GM19351 (cell line): ENCODE measurements around the gene CACNA1H.

Source experiments
- ATAC-seq: cut with Tn5 transposase; IDR thresholded peaks from one replicate; pipeline ENCODE4 v1.9.1; 2021; ENCODE audit warnings: mild to moderate bottlenecking, moderate library complexity; ENCODE audit not compliant: unreplicated experiment

The CACNA1H gene

DNA sequence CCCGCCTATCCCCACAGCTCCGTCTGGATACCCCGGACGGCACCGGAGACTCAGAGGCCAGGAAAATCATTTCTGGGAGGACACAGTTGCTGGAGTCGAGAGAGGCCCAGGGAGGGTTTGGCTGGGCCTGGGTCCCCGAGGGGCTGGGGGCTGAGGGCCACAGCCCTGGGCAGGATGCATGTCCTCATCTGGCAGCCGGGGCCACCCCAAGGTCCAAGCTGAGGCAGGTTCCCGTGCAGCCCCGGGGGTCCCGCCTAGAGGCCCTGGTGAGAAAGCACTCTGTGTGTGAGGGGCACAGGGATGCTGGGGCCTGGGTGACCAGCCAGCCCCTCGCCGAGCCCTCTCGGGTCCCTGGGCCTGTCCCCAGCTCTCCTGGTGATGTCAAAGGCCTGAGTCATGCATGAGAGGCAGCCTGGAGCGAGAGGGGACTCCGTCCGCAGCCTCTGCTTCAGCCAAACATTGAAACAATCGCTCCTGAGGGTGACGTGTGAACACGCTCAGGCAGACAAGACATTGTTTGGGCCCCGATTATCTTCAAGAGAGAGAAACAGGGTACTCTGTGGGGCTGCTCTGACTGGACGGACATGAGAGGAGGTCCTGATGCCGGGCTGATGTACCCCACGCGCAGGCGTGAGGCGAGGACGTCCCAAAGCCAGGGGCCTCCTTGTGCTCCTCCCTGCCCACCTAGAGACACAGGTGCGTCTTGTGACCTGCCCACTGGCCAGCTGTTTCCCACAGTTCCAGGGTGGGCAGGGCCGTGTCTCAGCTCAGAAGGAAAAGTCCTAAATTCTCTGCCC, 31.1 kb upstream of the CACNA1H start:
- ATAC-seq, result no peak

DNA sequence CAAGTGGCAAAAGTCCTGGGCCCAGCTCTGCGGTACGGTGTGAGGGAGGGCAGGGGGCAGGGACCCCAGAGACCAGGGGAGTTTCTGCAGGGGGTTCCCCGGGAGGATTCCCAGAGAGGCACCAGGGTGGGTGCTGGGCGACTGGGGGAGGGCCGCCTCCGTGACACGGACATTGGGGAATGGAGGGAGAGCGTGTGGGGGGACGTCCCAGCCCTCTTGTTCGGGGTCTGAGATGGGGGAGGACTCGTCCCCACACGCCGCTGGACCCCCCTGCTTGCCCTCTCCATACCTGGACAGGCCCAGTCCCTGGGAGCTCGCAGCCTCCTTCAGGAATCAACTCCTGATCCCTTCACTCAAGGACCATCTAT, 30.5 kb upstream of the CACNA1H start:
- no peak for ATAC-seq

- no peak for ATAC-seq
These were observed 29.2 kb upstream of the CACNA1H start for GRCh38 chr16:1123525-1124230.

- no peak for ATAC-seq
These were observed 28.6 kb upstream of the CACNA1H start for GRCh38 chr16:1124291-1124690.

DNA sequence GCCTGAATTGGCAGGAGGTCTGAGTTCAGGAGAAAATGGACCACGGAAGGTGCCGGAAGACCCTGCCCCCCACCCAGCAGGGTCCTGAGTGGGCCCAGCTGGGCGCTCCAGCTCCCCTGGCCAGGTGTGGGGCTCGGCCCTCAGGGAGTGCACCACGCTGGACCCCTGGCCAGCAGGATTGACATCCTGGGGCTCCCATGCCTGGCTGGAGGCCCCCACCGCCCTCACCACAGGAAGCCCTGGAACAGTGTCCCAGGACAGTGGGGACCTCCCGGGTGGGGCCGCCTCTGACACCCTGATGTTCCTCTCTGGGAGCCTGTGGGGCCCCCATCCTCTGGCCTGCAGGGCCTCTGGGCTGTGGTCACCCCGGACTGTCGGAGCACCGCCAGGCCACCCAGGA, 28.1 kb upstream of the CACNA1H start:
- no peak for ATAC-seq

- no peak for ATAC-seq
These were observed 27.4 kb upstream of the CACNA1H start for GRCh38 chr16:1125471-1125870.

GRCh38 chr16:1126044-1126443, 26.9 kb upstream of the CACNA1H start:
- no peak for ATAC-seq

DNA sequence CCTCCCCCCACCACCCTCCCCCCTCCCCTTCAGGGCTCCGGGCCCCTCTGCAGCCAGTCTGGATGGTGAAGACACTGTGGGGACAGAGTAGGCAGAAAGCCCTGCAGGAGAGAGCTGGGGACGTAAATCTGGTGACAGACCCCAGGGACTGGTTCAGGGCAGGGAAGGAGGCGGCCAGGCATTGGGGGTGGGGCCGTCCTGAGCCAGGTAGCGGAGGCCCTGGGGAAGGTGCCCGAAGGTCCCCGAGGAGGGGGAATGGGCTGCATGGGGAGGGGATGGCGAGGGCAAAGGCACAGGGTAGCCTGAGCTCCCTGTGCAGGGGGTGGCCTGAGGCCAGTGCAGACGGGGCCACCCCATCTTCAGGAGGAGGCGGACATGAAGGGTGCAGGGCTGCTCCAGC, 26.3 kb upstream of the CACNA1H start:
- no peak for ATAC-seq

DNA sequence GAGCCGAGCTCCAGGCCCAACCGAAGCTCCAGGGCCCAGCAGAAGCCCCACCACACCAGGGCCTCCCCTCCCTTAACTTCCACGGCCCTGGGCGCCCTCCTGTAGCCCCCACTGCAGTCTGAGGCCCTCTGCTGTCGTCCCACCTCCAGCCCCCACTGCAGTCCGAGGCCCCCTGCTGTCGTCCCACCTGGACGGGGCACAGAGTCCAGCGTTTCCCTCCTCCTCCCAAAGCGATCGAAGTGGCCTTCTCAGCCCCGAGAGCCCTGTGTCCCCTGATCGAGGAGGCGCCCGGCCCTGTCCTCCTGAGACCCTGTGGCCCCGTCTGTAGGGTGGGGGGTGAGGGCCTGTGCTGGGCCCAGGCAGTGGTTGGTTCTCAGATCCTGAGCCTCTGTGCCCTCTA, 25.8 kb upstream of the CACNA1H start:
- no peak for ATAC-seq

DNA sequence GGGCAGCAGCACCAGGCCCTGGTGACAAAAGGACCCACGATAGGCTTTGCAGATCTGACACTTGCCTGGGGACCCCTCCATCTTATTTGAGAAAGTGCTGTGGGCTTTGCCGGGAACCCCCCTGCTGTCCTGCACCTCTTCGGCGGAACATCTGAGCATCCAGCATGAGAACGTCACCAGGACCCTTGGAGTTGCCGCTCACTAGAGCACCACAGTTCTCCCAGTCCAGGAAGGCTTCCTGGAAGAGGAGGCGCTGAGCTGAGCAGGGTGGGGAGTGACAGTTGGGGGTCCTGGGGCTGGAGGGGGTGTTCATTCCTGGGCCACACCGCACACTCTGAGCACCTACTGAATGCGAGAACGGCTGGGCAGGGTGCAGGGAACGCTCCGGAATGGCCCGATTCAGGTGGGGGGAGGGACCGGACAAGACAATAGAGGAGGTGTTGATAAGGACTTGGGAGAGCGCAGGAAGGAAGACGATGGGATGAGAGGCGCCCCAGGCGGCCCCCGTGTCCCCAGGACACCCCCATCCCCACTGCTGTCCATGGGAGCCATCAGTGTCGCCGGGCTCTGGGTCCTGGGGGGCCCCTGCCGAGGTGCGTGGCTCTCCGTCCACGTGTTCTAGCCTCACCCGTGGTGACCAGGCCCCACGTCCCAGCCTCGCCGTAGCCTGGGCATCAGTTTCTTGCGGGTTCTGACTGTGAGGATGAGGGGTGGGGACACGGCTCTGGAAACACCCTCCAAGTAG, 24.8 kb upstream of the CACNA1H start:
- no peak for ATAC-seq

- no peak for ATAC-seq
These were observed 23.6 kb upstream of the CACNA1H start for GRCh38 chr16:1129106-1129960.

- ATAC-seq, result no peak
These were observed 22.5 kb upstream of the CACNA1H start for GRCh38 chr16:1130382-1130781.

- no peak for ATAC-seq
These were observed 21.4 kb upstream of the CACNA1H start for GRCh38 chr16:1131378-1131994.

DNA sequence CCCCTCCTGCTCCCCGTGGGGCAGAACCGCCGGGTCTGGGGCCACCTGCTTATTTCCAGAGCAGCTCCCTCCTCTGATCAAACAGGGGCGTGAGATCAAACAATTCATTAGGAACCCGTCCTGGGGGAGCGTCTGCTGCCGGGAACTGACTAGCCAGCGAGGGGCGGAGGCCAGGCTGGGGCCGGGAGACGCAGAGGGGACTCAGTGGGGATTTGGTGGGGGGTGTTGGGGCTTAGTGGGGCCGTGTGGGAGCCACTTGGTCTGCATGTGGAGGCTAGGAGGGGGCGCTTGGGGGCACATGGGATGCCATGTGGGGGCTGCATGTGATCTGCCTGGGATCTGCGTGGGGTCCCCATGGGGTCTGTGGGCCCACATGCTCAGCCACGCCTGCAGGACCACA, 20.5 kb upstream of the CACNA1H start:
- no peak for ATAC-seq

GRCh38 chr16:1133271-1133670, 19.6 kb upstream of the CACNA1H start:
- ATAC-seq, result no peak

DNA sequence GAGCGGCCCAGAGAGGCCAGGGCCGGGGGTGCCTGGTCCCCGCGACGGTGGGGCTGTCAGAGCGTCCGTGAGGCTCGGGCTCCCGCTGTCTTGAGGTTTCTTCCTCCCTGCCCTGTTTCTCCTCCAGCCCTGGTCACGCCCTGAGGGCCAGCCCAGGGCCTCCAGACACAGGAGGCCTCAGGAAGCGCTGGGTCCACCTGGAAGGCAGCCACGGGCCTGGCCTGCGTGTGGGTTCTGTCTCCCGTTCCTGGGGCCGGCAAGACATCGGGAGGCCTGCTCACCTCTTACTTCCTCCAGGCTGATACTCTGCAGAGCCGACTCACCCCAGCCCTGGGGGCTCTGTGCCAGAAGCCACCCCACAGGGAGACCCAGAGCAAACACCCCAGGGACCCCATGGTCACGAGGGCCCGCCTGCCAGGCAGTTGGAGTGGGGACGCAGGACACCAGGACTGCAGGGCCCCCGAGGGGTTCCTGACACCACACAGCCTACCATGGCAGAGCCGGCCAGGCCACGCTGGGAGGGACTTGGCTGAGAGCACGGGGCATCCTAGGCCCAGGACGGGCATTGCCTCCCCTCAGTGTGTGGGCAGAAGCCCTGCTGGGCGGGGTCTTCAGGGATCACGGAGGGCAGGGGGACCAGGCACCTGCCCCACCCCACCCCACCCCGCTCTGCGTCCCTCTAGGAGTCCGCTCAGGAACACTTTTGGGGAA, 18.9 kb upstream of the CACNA1H start:
- no peak for ATAC-seq

- no peak for ATAC-seq
These were observed 18.0 kb upstream of the CACNA1H start for GRCh38 chr16:1134776-1135458.

GRCh38 chr16:1135459-1135825, 17.5 kb upstream of the CACNA1H start:
- no peak for ATAC-seq

DNA sequence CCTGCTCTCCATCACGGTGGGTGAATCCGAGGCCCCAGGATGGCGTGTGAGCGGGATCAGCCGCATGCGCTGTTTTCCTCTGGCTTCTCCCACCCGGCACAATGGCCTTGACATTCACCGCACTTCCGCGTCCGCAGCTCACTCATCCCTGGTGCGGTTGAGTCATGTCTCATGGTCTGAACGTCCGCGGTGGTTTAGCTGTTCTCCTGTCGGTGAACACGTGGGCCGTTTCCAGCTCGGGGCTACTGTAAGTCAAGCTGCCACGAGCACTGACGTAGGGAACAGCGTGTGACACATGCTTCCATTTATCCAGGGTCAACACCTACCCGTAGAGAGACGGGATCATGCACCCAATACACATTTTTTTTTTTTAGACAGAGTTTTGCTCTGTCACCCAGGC, 15.3 kb upstream of the CACNA1H start:
- ATAC-seq, result no peak
